ENCODE results near the gene KDSR.
A peak's percentile ranks its signal among the peaks of the same experiment; 100 is the strongest.

KDSR gene

GRCh38 chr18:63322908-63323634 is 43.9 kb downstream of the KDSR start:
- no peaks in the 10 kb centered on the region for H3K27me3 Mint-ChIP-seq
- H3K9me3 Mint-ChIP-seq, result no peaks in the 10 kb centered on the region
- H3K4me3 Mint-ChIP-seq, result no peak overlapping the region
- DNase-seq (peak; percentile 48 to 58 (median 51)), ATAC-seq (replicated peaks) (no peak)
- H3K36me3 Mint-ChIP-seq (ENCODE audit: insufficient read depth), result peaks cover 20% of the 10 kb centered on the region
- H3K27ac Mint-ChIP-seq, result peak overlapping the region; percentile 5
- peaks cover 22 to 32% of the 10 kb centered on the region in 2 donors for H3K4me1 Mint-ChIP-seq (ENCODE audit: low read depth in 2 of 2)

- no peak overlapping the region for H3K27ac Mint-ChIP-seq
- H3K27me3 Mint-ChIP-seq, result no peaks in the 10 kb centered on the region
- ATAC-seq (replicated peaks) (no peak), DNase-seq (no peak)
- H3K4me1 Mint-ChIP-seq (ENCODE audit: low read depth in 2 of 2), result peaks cover 29 to 36% of the 10 kb centered on the region in 2 donors
- no peaks in the 10 kb centered on the region for H3K9me3 Mint-ChIP-seq
- no peak overlapping the region for H3K4me3 Mint-ChIP-seq
- peaks cover 24% of the 10 kb centered on the region for H3K36me3 Mint-ChIP-seq (ENCODE audit: insufficient read depth)
These were observed 44.8 kb downstream of the KDSR start for GRCh38 chr18:63322206-63322605.

GRCh38 chr18:63321291-63321690 is 45.7 kb downstream of the KDSR start:
- H3K4me1 Mint-ChIP-seq (ENCODE audit: low read depth in 2 of 2), result peaks cover 33 to 45% of the 10 kb centered on the region in 2 donors
- ATAC-seq (replicated peaks) (no peak), DNase-seq (no peak)
- H3K4me3 Mint-ChIP-seq, result peak overlapping the region; percentile 92 to 97
- H3K9me3 Mint-ChIP-seq, result no peaks in the 10 kb centered on the region
- no peaks in the 10 kb centered on the region for H3K27me3 Mint-ChIP-seq
- H3K27ac Mint-ChIP-seq, result peak overlapping the region; percentile 95 to 96
- peaks cover 24% of the 10 kb centered on the region for H3K36me3 Mint-ChIP-seq (ENCODE audit: insufficient read depth)

GRCh38 chr18:63320975-63321265 is 46.1 kb downstream of the KDSR start:
- ATAC-seq (replicated peaks) (no peak), DNase-seq (no peak)
- H3K27me3 Mint-ChIP-seq, result no peaks in the 10 kb centered on the region
- peak overlapping the region; percentile 92 to 97 for H3K4me3 Mint-ChIP-seq
- H3K36me3 Mint-ChIP-seq (ENCODE audit: insufficient read depth), result peaks cover 24% of the 10 kb centered on the region
- H3K4me1 Mint-ChIP-seq (ENCODE audit: low read depth in 2 of 2), result peaks cover 34 to 49% of the 10 kb centered on the region in 2 donors
- H3K27ac Mint-ChIP-seq, result peak overlapping the region; percentile 95 to 96
- no peaks in the 10 kb centered on the region for H3K9me3 Mint-ChIP-seq

- Mint-ChIP-seq H3K4me3 (peak overlapping the region; percentile 92 to 97), H3K9me3 (no peaks in the 10 kb centered on the region), H3K27ac (peak overlapping the region; percentile 95 to 96), H3K27me3 (no peaks in the 10 kb centered on the region), H3K4me1 (ENCODE audit: low read depth in 2 of 2) (peaks cover 38 to 54% of the 10 kb centered on the region in 2 donors), H3K36me3 (ENCODE audit: insufficient read depth) (peaks cover 24% of the 10 kb centered on the region)
- DNase-seq, result peak; percentile 82
- peak; percentile 81 for ATAC-seq (replicated peaks)
These were observed 46.7 kb downstream of the KDSR start for GRCh38 chr18:63320123-63320974.

GRCh38 chr18:63319383-63320122 is 47.5 kb downstream of the KDSR start, which contains the start of gene BCL2:
TSS of gene BCL2 (minus strand) at chr18:63319769.
- peaks cover 46 to 62% of the 10 kb centered on the region in 2 donors for H3K4me1 Mint-ChIP-seq (ENCODE audit: low read depth in 2 of 2)
- H3K27ac Mint-ChIP-seq, result peak within 1 kb of the TSS; percentile 95 to 96
- peaks cover 24% of the 10 kb centered on the region for H3K36me3 Mint-ChIP-seq (ENCODE audit: insufficient read depth)
- H3K4me3 Mint-ChIP-seq, result peak within 1 kb of the TSS; percentile 92 to 97
- no peaks in the 10 kb centered on the region for H3K27me3 Mint-ChIP-seq
- no peaks in the 10 kb centered on the region for H3K9me3 Mint-ChIP-seq
- peak; percentile 16 for ATAC-seq (replicated peaks)
- DNase-seq, result no peak

GRCh38 chr18:63318889-63319382 is 48.1 kb downstream of the KDSR start:
- Mint-ChIP-seq H3K4me1 (ENCODE audit: low read depth in 2 of 2) (peaks cover 51 to 68% of the 10 kb centered on the region in 2 donors), H3K27ac (peak overlapping the region; percentile 95 to 96), H3K27me3 (no peaks in the 10 kb centered on the region), H3K9me3 (no peaks in the 10 kb centered on the region), H3K4me3 (peak overlapping the region; percentile 92 to 97), H3K36me3 (ENCODE audit: insufficient read depth) (peaks cover 24% of the 10 kb centered on the region)
- DNase-seq, result no peak
- no peak for ATAC-seq (replicated peaks)

GRCh38 chr18:63317982-63318888 is 48.8 kb downstream of the KDSR start:
- no peaks in the 10 kb centered on the region for H3K27me3 Mint-ChIP-seq
- H3K27ac Mint-ChIP-seq, result peak overlapping the region; percentile 95 to 96
- peak; percentile 63 for ATAC-seq (replicated peaks)
- H3K36me3 Mint-ChIP-seq (ENCODE audit: insufficient read depth), result peaks cover 24% of the 10 kb centered on the region
- H3K9me3 Mint-ChIP-seq, result no peaks in the 10 kb centered on the region
- H3K4me3 Mint-ChIP-seq, result peak overlapping the region; percentile 92 to 97
- DNase-seq, result peak; percentile 71 to 77 (median 76)
- H3K4me1 Mint-ChIP-seq (ENCODE audit: low read depth in 2 of 2), result peaks cover 57 to 75% of the 10 kb centered on the region in 2 donors

- ATAC-seq (replicated peaks), result no peak
- Mint-ChIP-seq H3K36me3 (ENCODE audit: insufficient read depth) (peaks cover 24% of the 10 kb centered on the region), H3K4me3 (peak overlapping the region; percentile 92 to 97), H3K27me3 (no peaks in the 10 kb centered on the region), H3K9me3 (no peaks in the 10 kb centered on the region), H3K4me1 (ENCODE audit: low read depth in 2 of 2) (peaks cover 57 to 73% of the 10 kb centered on the region in 2 donors), H3K27ac (peak overlapping the region; percentile 95 to 96)
- DNase-seq, result no peak
These were observed 49.5 kb downstream of the KDSR start for GRCh38 chr18:63317556-63317946.

GRCh38 chr18:63316612-63317555 is 50.1 kb downstream of the KDSR start:
- H3K9me3 Mint-ChIP-seq, result no peaks in the 10 kb centered on the region
- peak overlapping the region; percentile 92 to 97 for H3K4me3 Mint-ChIP-seq
- H3K27me3 Mint-ChIP-seq, result no peaks in the 10 kb centered on the region
- H3K27ac Mint-ChIP-seq, result peak overlapping the region; percentile 95 to 96
- H3K4me1 Mint-ChIP-seq (ENCODE audit: low read depth in 2 of 2), result peaks cover 57 to 72% of the 10 kb centered on the region in 2 donors
- ATAC-seq (replicated peaks) (no peak), DNase-seq (no peak)
- peaks cover 24% of the 10 kb centered on the region for H3K36me3 Mint-ChIP-seq (ENCODE audit: insufficient read depth)

GRCh38 chr18:63315876-63316275 is 51.1 kb downstream of the KDSR start:
- Mint-ChIP-seq H3K9me3 (no peaks in the 10 kb centered on the region), H3K27me3 (no peaks in the 10 kb centered on the region), H3K4me3 (peak overlapping the region; percentile 92 to 97), H3K36me3 (ENCODE audit: insufficient read depth) (peaks cover 21% of the 10 kb centered on the region), H3K4me1 (ENCODE audit: low read depth in 2 of 2) (peaks cover 56 to 75% of the 10 kb centered on the region in 2 donors), H3K27ac (peak overlapping the region; percentile 60 to 96)
- ATAC-seq (replicated peaks), result no peak
- no peak for DNase-seq

Data from effector memory CD8-positive, alpha-beta T cell (primary cell).